Nephron progenitor cell (in vitro differentiated cells): ENCODE data around the gene AFAP1.

Source experiments
- DNase-seq: peaks from one replicate; pipeline ENCODE4 v3.0.0; 2021
- H3K27ac Mint-ChIP-seq: 2 replicates; pipeline ENCODE4 v1.8.0; 2021; ENCODE audit warnings: mild to moderate bottlenecking, moderate library complexity, mixed read lengths
- H3K27me3 Mint-ChIP-seq: 2 replicates; pipeline ENCODE4 v1.8.0; 2021; ENCODE audit warnings: mild to moderate bottlenecking, low read depth, mixed read lengths; ENCODE audit not compliant: poor library complexity
- H3K36me3 Mint-ChIP-seq: 2 replicates; pipeline ENCODE4 v1.8.0; 2021; ENCODE audit warnings: low read depth, mixed read lengths
- H3K4me1 Mint-ChIP-seq: 2 replicates; pipeline ENCODE4 v1.8.0; 2021; ENCODE audit warnings: mixed read lengths
- H3K4me3 Mint-ChIP-seq: 2 replicates; pipeline ENCODE4 v1.8.0; 2021; ENCODE audit warnings: mild to moderate bottlenecking, moderate library complexity, mixed read lengths
- H3K9me3 Mint-ChIP-seq: 2 replicates; pipeline ENCODE4 v1.8.0; 2021; ENCODE audit warnings: mild to moderate bottlenecking, moderate library complexity, mixed read lengths
- TF ChIP-seq, protein P1 (sequence below): fragments of 200-600 bp; sonication (generic); IDR thresholded peaks from 2 replicates; pipeline ENCODE4 v1.5.0; 2021; ENCODE audit warnings: antibody characterized with exemption

AFAP1 gene

DNA sequence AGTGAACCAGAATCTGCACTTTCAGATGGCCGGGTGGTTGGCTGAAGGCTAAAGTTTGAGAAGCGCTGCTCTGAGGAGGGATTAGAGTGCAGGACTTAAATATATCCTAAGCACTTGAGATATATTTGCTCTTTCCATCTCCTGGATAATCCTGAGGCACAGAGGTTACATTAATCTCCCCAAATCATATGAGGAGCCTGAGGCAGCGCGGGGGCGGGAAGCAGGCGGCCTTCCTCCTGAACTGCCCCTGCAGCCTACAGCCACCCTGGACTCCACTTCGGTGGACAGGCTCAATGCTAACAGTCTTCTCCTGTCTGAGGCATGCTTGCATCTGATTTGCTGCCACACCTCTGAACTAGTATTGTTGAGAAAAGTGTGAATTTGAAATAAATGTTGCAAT lies 72.5 kb downstream of the AFAP1 start:
- no peaks in the 10 kb centered on the region for H3K27me3 Mint-ChIP-seq
- DNase-seq, result no peak
- H3K4me3 Mint-ChIP-seq, result no peak overlapping the region
- H3K9me3 Mint-ChIP-seq, result peaks cover 31% of the 10 kb centered on the region
- no peak overlapping the region for H3K27ac Mint-ChIP-seq
- TF ChIP-seq, protein P1, sequence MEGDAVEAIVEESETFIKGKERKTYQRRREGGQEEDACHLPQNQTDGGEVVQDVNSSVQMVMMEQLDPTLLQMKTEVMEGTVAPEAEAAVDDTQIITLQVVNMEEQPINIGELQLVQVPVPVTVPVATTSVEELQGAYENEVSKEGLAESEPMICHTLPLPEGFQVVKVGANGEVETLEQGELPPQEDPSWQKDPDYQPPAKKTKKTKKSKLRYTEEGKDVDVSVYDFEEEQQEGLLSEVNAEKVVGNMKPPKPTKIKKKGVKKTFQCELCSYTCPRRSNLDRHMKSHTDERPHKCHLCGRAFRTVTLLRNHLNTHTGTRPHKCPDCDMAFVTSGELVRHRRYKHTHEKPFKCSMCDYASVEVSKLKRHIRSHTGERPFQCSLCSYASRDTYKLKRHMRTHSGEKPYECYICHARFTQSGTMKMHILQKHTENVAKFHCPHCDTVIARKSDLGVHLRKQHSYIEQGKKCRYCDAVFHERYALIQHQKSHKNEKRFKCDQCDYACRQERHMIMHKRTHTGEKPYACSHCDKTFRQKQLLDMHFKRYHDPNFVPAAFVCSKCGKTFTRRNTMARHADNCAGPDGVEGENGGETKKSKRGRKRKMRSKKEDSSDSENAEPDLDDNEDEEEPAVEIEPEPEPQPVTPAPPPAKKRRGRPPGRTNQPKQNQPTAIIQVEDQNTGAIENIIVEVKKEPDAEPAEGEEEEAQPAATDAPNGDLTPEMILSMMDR, result no peak
- H3K36me3 Mint-ChIP-seq, result peaks cover 80% of the 10 kb centered on the region
- peaks cover 13% of the 10 kb centered on the region for H3K4me1 Mint-ChIP-seq

DNA sequence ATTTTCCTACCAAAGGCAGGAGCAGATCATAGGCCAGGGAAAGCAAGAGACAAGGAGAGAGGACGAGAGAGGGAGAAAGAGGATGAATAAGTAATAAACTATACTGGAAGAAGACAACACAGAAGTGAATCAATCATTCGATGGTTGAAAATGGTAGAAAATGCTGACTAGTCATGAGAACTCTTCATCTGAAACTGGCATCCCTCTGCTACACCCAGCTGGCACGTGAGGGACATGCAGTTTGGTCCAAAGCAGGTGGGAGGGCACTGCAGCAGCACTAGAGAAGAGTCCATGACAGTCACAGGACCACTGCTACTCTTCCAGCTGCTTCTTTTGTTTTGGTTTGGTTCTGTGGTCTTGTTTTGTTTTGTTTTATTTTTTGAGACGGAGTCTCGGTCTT lies 74.1 kb downstream of the AFAP1 start:
- Mint-ChIP-seq H3K27me3 (no peaks in the 10 kb centered on the region), H3K27ac (no peak overlapping the region), H3K4me1 (peaks cover 22% of the 10 kb centered on the region), H3K9me3 (peaks cover 21% of the 10 kb centered on the region), H3K4me3 (no peak overlapping the region), H3K36me3 (peaks cover 77% of the 10 kb centered on the region)
- no peak for DNase-seq
- TF ChIP-seq, protein P1, result no peak

DNA sequence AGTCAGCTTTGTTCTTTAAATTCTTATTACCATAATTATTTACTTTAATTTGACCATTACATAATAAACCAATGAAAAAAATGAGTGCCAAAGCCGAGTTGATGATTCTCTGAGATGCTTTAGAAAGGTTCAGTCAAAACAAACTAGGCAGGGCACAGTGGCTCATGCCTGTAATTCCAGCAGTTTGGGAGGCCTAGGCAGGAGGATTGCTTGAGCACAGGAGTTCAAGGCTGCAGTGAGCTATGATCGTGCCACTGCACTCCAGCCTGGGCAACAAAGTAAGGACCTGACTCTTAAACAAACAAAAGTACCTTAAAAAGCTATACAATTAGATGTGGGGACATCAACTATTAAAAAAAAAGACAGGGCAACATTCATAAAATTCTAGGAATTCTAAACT lies 75.0 kb downstream of the AFAP1 start:
- peaks cover 19% of the 10 kb centered on the region for H3K9me3 Mint-ChIP-seq
- DNase-seq, result no peak
- H3K4me1 Mint-ChIP-seq, result peaks cover 22% of the 10 kb centered on the region
- TF ChIP-seq, protein P1, result no peak
- no peak overlapping the region for H3K27ac Mint-ChIP-seq
- no peaks in the 10 kb centered on the region for H3K27me3 Mint-ChIP-seq
- H3K4me3 Mint-ChIP-seq, result no peak overlapping the region
- H3K36me3 Mint-ChIP-seq, result peaks cover 76% of the 10 kb centered on the region

DNA sequence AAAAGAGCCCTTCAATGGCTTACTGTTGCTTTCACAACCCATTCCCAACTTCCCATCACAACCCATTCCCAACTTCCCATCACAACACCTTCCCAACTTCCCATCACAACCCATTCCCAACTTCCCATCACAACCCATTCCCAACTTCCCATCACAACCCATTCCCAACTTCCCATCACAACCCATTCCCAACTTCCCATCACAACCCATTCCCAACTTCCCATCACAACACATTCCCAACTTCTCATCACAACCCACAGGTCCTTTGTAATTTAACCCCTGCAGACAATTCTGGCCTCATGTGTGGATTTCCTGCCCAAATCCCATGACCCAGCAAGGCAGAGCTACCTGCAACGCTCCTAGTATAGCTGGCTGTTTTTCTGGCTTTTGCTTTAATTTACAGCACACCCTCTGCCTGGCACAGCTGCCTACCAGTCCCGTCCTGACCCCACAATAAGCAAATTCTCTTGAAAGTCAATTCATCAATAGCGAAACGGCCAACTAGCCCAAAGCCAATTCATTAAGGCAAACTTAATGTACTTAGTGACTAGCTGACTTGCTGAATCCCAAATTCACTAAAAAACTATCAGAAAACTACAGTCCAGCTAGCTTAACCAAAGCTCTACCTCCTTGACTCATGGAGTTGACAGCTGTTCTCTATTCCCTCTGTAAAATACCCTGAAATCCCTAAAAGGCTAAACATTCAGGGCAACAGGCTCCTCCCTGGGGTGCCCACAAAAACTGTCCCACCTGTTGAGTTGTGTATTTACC lies 75.6 kb downstream of the AFAP1 start:
- no peak for DNase-seq
- Mint-ChIP-seq H3K4me1 (peaks cover 22% of the 10 kb centered on the region), H3K27me3 (no peaks in the 10 kb centered on the region)

DNA sequence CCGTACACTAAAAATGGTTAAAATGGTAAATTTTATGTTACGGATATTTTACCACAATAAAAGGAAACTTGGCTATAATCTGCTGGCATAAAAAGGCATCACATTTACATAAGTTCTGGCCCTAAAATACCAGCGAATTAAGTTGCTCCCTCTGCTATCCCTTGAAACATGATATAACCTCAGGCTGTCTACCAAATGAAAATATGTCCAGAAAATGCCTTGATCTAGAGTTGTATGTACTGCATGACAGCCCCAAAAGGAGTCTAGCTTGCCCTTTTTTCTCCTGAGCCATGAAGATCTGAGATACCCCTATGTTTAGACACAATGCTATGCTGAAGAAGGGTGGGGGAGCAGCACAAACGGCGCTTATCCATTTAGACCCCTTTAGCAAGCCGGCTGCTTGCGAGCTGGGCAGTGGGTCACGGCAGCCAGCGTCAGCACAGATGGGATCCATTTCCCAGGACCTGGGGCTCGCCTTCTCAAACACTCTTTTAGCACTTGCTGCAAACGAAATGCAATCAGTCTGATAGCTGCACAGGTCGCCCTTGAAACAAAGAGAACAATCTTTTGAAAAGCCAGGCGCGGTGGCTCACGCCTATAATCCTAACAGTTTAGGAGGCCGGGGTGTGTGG lies 77.0 kb downstream of the AFAP1 start:
- Mint-ChIP-seq H3K27ac (peak overlapping the region; percentile 88), H3K4me1 (peaks cover 22% of the 10 kb centered on the region)

More for the DNA sequence above, 75.6 kb downstream of the AFAP1 start:
- TF ChIP-seq, protein P1, result no peak
- H3K9me3 Mint-ChIP-seq, result peaks cover 18% of the 10 kb centered on the region
- H3K36me3 Mint-ChIP-seq, result peaks cover 70% of the 10 kb centered on the region
- no peak overlapping the region for H3K27ac Mint-ChIP-seq
- H3K4me3 Mint-ChIP-seq, result no peak overlapping the region

More for the DNA sequence above, 77.0 kb downstream of the AFAP1 start:
- H3K4me3 Mint-ChIP-seq, result no peak overlapping the region
- TF ChIP-seq, protein P1, result no peak
- no peaks in the 10 kb centered on the region for H3K27me3 Mint-ChIP-seq
- no peak for DNase-seq
- H3K9me3 Mint-ChIP-seq, result peaks cover 18% of the 10 kb centered on the region
- H3K36me3 Mint-ChIP-seq, result peaks cover 66% of the 10 kb centered on the region
